Stimulated activated naive CD8-positive, alpha-beta T cell treated with anti-CD3 and anti-CD28 coated beads, Interleukin-15, Interleukin-2, amounts not matched to agents 100 ng/mL and 50 ng/mL, for 24 hours (primary cell): ENCODE measurements around the gene ZNF283.

Experiments
- H3K27ac Mint-ChIP-seq: one replicate; pipeline ENCODE4 v1.8.0; 2021; ENCODE audit warnings: mild to moderate bottlenecking, mixed read lengths
- H3K27me3 Mint-ChIP-seq: one replicate; pipeline ENCODE4 v1.8.0; 2021; ENCODE audit warnings: mixed read lengths
- H3K36me3 Mint-ChIP-seq: one replicate; pipeline ENCODE4 v1.8.0; 2021; ENCODE audit warnings: low read depth, mixed read lengths
- H3K4me1 Mint-ChIP-seq: one replicate; pipeline ENCODE4 v1.8.0; 2021; ENCODE audit warnings: low read depth, mixed read lengths
- H3K4me3 Mint-ChIP-seq: one replicate; pipeline ENCODE4 v1.8.0; 2021; ENCODE audit warnings: mild to moderate bottlenecking, mixed read lengths
- H3K9me3 Mint-ChIP-seq: one replicate; pipeline ENCODE4 v1.8.0; 2021; ENCODE audit warnings: mixed read lengths

The ZNF283 gene

GRCh38 chr19:43872547-43873336, 45.6 kb downstream of the ZNF283 start:
- Mint-ChIP-seq H3K4me3 (no peak overlapping the region), H3K4me1 (no peaks in the 10 kb centered on the region), H3K27me3 (no peaks in the 10 kb centered on the region), H3K9me3 (peaks cover 50% of the 10 kb centered on the region), H3K36me3 (peaks cover 53% of the 10 kb centered on the region), H3K27ac (no peak overlapping the region)

DNA sequence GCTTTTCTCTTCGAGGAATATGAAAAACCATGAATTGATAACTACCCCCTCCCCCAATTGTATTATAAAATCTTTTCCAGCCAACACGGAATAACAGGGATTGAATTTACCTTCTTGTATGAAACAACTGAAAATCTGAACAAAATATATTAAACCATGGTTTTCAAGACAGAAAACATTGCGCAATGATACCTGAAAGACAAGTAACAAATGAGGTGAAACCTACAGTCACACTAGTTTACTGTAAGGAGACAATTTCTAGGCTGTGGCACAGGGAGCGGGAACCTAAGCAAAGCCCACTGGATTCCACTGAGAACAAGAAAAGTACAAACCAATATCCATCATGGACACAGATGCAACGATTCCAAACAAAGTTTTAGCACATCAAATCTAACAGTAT, 53.4 kb downstream of the ZNF283 start:
- peaks cover 67% of the 10 kb centered on the region for H3K9me3 Mint-ChIP-seq
- H3K36me3 Mint-ChIP-seq: peaks cover 68% of the 10 kb centered on the region
- H3K4me3 Mint-ChIP-seq: no peak overlapping the region
- no peak overlapping the region for H3K27ac Mint-ChIP-seq
- no peaks in the 10 kb centered on the region for H3K27me3 Mint-ChIP-seq
- no peaks in the 10 kb centered on the region for H3K4me1 Mint-ChIP-seq

DNA sequence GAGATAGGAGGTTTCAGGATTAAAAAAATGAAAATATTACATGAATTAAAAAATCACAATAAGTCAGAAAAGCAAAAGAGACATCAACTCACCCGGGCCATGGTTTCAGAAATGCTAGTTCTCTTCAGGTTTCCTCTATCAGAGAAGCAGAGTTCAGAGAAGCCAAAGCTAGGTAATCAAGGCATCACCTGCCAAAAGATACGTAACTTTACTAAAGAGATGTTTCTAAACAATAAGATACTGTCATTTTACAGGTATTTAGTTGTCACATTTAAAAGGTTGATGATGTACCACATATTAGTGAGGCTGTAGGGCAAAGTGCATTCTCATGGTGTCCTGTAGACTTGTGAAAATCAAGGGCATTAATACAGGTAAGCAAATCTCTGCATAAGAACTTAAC, 56.7 kb downstream of the ZNF283 start, which contains the start of gene ZNF404:
Gene ZNF404, minus strand, starts transcription at position 101 of the 400 bp plus-strand sequence.
- H3K9me3 Mint-ChIP-seq: peaks cover 71% of the 10 kb centered on the region
- H3K4me3 Mint-ChIP-seq: no peak within 1 kb of the TSS
- H3K4me1 Mint-ChIP-seq: no peaks in the 10 kb centered on the region
- H3K27ac Mint-ChIP-seq: no peak within 1 kb of the TSS
- H3K27me3 Mint-ChIP-seq: no peaks in the 10 kb centered on the region
- H3K36me3 Mint-ChIP-seq: peaks cover 57% of the 10 kb centered on the region

GRCh38 chr19:43895727-43896308, 68.7 kb downstream of the ZNF283 start:
- Mint-ChIP-seq H3K36me3 (peaks cover 41% of the 10 kb centered on the region), H3K9me3 (peaks cover 51% of the 10 kb centered on the region)

More at GRCh38 chr19:43895727-43896308, 68.7 kb downstream of the ZNF283 start:
- Mint-ChIP-seq H3K4me1 (peaks cover 1% of the 10 kb centered on the region), H3K4me3 (no peak overlapping the region), H3K27ac (no peak overlapping the region), H3K27me3 (no peaks in the 10 kb centered on the region)
